Activated CD8-positive, alpha-beta memory T cell treated with anti-CD3 and anti-CD28 coated beads for 1 hour (primary cell): ENCODE results near the gene MPG.
"Not testable (repeated sequence)": the region's sequence is repeated elsewhere in the genome, so short reads cannot be mapped to it uniquely, and the experiment has no call there.

Experiments used
- DNase-seq, 2 donors: peaks; one replicate each; pipeline ENCODE4 v3.0.0-alpha.2; 2020; ENCODE audit warnings: low read depth in 1 of 2; ENCODE audit errors: extremely low read depth in 1 of 2

Gene MPG, protein sequence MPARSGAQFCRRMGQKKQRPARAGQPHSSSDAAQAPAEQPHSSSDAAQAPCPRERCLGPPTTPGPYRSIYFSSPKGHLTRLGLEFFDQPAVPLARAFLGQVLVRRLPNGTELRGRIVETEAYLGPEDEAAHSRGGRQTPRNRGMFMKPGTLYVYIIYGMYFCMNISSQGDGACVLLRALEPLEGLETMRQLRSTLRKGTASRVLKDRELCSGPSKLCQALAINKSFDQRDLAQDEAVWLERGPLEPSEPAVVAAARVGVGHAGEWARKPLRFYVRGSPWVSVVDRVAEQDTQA

DNA sequence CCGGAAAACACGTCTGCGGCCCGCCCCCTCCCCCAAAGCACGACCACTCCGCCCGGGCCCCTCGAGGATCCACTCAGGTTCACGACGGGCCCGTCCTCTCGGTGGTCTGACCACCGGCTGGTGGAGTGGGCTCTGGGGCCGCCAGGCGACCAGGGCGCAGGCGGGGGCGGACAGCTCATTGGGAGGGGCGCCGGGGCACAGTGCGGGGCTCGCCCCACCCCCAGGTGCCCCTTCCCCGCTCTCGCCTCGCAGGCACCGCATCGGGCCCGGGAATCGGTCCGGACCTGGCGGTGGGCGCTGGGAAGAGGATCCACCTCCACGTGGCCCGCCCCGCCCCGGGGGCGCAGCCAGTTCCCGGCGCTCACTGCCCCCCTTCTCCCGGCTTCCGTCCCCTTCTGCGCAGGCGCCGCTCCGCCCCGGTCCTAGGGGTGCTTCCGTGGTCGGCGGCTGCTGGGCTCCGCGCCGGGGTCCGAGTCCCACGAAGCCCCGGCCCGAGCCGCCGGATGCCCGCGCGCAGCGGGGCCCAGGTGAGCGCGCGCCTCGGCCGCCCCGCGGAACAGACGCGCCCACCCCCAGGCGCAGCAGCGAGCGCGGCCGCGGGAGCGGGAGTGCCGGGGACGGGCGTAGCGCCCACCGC lies at the start of gene MPG:
MPG (plus strand) TSS at position 419 of the 637 bp plus-strand sequence; CDS start at position 504, 85 bp downstream.
- peak; percentile 32 to 72 for DNase-seq

DNA sequence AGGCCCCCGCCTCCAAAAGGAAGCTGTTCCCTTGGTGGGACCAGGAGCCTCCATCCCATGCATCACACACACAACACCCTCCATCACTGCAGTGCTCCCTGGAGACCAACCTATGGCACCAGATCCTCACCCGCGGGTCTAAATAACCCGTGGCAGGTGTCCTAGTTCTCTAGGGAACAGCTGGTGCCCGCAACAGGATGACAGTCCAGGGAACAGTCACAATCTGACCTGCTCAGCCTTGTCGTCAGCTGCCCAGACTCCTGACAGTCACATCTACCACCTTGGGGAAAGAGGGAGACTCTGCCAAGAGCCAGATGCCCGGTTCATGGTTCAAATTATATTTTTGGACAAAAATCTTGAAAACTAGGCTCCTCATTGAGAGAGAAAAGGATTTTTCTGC lies 47.4 kb upstream of the MPG start:
- not testable (repeated sequence) for DNase-seq

DNA sequence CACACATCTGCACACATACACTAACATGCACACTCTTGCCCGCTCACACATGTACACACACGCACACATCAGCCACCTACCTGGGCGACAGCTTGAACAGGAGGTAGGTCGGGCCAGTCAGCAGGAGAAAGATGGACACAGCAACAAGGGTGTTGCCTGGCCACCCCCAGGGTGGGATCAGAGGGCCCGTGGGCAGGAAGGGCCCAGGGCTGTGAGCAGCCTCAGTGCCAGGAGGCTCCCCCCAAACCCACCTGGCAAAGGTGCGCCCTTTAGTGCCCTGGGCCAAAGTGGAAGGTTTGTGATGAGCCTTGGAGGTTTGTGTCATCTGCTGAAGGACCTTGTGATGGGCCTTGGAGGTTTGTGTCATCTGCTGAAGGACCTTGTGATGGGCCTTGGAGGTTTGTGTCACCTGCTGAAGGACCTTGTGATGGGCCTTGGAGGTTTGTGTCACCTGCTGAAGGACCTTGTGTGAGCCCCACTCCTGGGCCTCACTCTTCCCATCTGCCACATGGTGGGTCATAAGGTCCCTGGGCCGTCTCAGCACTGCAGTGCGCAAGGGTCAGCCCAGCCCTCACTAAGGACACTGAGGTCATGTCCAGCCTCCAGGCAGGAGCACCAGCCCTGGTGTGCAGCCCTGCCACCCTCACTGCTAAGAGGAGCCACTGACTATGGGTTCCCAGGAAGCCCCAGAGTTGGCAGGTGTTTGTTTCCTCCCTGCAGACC lies 44.7 kb upstream of the MPG start:
- DNase-seq = not testable (repeated sequence)

DNA sequence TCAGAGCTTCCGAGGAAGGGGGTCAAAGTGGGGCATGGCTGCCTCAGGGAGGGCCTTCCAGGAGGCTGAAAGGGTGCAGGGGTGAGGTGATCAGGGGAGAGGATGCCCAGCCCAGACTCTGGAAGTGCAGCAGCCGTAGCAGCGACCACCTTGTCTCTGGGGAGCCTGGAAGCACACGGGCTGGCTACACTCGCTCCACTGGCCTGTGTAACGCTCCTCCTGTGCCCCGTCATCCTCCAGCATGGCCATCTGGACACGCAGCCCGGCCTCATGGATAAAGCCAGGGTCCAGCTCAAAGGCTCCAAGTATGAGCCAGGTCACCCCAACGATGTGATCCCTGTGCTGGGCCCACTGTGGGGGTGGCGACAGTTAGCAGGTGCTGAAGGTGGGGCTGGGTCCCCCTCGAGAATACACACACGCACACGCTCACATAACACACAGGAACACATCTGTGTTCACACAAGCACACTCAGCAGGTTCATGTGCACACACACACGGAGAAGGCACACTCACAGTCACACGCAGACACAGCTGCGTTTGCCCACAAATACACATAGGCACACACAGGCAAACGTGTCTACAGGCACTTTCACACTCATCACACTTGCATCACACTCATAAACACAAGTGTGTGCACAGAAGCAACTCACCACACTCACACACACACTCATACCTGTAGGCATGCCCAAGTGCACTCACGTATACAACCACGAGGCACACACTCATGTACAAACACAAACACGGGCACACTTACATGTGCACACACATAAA lies 44.0 kb upstream of the MPG start:
- no peak for DNase-seq

DNA sequence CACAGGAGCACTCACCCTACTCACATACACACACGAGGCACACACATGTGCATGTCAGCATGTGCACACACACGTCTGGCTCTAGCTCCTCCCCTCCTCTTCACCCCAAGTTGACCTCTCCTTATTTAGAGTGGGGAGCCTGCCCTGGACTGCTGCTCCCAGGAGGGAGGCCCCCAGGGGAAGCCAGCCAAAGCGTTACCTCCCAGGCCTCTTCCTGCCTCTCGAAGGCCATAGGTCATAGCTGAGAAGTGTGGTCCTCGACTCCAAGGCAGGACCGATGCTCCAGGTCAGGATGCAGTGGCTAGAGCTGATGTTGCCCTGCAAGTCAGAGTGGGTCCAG lies 43.4 kb upstream of the MPG start:
- DNase-seq = no peak

DNA sequence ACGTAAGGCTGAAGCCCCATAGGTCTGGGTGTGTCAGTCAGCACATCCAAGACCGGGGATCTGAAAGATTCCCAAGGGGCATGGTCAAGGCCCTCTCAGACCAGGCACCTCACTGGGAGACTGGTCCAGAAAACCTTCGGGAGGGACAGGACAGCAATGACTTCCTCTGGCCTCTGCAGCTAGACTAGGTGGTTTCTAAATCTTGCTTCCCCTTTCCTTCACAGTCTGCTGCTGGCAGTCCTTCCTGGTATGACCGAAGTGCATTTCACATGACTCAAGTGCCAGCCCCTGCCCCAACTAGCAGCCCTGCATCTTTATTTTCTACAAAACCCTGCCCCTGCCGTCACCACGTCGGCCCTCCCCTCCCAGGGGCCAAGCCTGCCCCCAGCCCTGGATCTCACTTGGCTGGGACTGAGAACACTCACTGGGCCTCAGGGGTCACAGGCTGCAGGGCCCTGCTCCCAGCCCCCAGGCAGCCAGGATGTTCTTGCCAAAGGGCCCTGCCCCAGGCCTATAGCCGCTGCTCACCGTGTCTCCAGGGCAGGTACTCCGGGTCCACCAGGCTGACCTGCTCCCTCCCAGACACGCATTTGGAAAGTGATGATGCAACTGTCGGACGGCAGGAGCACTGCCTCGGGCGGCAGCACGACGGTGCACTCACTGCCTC lies 42.9 kb upstream of the MPG start:
- DNase-seq = no peak

DNA sequence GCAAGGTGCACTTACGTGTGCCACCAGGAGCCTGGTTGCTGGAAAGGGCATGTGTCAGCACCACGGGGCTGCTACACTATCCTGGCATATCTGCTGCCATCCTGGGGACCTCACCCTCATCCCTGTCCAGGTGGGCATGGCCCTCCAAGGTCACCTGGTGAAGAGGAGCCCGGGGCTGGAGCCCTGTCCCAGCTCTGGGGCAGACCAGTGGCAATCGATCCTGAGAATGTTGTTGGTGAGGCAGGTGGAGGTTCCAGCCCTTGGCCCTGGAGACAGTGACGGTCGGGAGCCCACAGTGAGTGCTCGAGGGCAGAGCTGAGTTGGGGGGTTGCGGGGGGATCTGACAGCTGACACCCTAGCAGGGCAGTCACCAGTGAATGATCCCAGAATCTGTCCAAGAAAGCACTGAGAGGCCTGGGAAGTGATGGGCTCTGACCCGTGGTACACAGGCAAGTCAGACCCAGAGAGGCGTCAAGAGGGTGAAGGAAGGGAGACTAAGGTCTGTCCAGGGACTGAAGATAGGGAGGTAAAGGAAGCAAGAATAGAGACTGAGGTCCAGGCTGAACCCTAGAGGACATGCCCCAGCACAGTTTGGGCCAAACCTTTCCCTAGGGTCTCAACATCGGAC lies 42.2 kb upstream of the MPG start:
- no peak for DNase-seq

DNA sequence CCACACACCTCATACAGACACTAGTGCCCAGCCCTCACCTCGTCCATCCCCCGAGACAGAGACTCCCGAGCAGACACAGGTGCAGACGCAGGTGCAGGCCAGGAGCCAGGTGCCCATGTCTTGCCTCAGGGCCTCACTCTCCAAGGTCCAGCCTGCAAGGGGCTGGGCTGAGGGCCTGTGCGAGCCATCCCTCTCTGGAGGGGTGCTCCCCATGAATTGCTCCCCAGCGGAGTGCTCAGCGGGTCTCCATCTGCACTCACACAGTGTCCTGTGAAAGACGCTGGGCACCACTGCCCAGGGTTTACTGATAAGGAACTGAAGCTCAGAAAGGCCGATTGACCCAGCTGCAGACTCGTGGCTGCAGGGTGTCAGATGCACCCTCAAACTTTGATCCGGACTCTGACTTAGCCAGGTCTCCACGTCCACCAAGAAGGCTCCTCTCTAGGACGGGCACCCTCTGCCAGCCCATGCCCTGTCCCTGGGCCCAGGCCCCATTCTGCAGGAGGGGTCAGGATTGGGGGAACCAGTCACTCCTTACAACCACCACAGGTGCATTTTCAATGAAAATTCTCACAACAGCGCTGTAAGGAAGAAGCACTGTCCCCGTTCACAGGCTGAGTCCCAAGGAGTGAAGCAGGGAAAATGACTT lies 41.6 kb upstream of the MPG start:
- no peak for DNase-seq

DNA sequence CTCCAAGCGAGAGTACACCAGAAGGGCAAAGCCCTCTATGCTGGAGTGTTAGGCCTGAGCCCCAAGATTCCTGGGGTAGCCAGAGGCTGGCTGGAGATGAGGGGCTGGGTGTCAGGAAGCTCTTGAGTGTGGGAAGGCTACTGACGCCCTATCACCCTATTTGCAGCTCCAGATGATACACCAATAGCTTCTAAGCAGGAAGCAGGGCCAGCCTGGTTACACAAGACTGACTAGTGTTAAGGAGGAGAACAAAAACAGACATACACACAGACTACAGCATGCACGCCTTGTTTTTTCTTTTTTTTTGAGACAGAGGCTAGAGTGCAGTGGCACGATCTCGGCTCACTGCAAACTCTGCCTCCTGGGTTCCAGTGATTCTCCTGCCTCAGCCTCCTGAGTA lies 40.5 kb upstream of the MPG start:
- DNase-seq = no peak

DNA sequence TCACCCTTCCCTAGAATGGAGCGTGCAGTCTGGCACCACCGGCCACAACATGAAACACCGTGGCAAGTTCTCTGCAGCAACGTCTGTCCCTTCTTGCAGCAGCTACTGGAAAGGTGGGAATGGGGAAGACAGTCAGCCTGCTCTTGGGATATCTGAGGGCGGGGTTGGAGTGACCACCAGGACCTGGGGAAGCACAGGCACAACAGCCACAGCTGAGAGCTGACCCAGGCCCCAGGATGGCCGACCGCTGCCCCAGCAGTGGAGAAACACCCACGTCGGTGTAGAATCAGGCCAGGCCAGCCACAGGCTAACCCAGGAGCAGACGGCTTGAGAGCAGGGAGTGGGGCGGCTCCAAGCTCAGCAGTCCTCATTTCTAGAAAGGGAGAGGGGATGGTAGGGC lies 39.8 kb upstream of the MPG start:
- DNase-seq = not testable (repeated sequence)

DNA sequence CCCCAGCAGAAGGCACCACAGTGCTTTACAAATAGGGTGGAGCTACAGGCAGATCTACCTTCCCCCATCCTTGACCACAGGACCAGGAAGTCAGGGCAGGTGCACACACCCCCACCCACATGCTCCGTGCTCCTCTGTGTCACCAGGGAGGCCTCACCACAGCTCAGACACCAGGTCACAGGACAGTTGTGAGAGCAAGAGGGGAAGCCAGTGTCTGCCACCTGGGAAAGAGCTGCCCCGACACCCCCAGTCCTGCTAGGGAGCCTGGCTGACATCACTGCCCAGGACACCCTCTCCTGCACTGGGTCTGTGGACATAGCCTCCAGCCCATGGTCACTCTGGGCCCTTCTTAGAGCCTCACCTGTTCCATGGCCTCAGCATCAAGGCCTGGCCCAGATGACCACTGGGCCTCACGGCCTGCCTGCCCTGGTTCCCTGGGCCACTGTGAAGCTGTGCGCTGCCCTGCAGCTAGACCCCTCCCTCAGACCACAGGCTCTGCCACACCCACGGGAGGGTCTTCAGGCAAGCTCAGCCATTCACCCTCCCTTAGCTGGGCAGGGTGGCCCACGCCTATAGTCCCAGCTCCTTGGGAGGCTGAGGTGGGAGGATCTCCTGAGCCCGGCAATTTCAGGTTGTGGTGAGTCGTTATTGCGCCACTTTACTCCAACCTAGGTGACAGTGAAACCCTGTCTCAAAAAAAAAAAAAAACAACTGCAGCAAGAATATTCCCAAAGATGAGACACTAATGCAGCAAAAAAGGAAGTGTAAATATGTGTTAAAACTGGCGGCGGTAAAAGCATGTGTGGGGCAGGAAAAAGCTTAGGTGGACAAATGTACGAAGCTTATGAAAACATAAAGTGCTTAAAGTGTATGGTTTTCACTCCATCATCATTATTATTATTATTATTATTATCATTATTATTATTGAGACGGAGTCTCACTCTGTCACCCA lies 38.8 kb upstream of the MPG start:
- DNase-seq = no peak

DNA sequence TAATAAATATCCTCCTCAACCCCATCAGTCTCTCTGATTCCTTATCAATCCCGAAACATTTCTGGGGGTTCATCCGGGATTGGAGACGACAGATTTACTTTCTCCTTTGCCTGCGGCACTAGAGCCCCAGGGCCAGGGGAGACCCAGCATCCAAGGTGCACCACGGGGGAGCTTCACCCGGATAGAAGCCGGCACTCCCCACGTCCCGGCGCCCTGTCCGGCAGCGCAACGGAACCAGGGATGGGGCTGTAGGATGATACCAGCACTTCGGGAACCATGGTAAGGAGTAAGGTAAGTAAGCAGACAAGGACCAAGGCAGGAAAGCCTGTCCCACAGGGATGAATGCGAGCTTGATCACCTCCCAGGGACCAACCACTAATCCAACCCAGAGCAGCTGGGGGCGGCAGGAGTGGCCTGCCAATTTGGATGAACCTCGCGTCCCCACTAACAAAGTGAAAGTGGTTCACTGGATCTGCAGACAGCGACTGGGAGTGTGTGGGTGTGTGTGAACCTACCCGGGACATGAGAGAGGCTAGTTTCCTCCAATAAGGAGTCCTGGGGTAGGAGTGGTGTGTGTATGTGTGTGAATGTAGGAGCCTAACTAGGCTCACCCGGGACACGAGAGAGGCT lies 36.5 kb upstream of the MPG start:
- no peak for DNase-seq

DNA sequence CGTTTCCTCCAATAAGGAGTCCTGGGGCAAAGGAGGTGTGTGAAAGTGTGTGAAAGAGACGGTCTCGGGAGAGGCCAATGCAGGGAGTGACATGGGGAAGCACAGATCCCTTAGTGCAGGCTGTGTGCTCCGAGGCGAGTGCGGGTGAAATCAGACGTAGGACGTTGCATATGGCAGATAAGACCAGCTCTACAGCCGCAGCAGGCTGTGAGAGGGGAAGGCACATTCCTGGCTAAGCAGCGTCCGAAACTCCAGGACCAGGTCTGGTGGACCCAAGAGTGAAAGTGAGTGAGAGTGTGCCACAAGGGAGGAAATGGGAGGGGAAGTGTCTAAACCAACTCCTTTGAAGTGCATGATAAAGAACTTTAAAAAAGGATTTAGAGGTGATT lies 36.0 kb upstream of the MPG start:
- DNase-seq = no peak

DNA sequence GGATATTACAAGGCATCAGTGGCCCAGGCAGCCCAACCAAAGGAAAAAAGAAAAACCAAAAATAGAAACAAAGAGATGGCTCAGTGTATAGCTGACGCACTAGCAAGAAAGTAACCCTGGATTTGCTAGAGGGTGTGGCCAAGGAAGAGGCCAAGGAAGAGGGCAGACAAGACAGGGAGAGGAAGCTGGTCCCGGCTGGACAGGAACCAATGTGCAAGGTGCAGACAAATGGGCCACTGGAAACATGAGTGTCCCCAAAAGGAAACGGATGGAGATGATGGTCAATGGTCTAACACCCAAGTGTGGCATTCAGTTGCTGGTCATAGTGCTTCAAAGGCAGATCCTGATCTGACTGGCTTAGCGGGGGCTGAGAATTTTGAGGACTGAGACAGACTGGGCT lies 35.3 kb upstream of the MPG start:
- DNase-seq = no peak

DNA sequence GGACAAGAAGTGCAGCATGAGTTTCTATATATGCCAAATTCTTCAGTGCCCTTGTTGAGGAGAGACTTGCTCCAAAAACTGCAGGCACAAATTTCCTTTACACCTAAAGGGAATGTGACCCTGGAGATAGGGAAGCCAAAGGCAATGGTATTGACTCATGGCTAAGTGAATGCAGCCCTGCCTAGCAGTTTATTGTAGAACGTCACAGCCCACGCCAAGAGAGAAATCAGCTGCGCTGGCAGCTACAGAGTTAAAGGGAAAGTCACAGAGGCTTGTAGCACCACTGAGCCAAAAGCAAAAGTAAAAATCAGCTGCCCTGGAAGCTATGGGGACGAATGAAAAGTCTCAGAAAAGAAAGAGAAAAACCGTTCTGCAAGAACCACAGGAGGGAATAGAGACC lies 34.7 kb upstream of the MPG start:
- no peak for DNase-seq

DNA sequence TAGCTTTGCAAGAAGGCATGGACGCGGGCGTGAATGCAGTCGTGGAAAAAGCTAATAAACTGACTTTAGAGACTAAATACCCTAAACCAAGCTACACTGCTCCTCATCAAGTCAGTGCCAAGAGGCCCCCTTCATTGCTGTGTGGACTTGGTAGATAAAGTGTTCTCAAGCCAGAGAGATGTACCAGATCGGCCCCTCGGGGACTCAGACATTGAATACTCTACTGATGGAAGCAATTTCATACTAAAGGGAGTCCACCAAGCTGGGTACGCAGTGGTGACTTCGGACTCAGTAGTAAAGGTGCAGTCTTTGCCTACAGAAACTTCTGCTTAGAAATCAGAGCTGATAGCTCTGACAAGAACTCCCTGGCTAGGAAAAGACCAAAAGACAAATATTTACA lies 33.4 kb upstream of the MPG start:
- DNase-seq = no peak

DNA sequence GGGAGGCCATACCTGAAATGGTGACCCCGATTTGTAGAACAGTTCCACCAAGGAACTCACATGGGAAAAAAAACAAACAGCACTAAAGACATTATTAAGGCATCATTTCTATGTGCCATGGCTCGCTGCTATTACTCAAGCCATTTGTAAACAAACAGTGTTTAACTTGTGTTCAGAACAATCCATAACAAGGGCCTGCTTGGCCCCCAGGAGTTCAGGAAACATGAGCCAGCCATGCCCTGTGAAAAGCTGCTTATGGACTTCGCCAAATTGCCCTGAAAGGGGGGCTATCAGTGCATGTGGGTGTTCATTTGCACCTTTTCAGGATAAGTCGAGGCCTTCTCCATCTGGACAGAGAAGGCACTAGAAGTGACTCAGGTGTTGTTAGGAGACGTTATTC lies 32.6 kb upstream of the MPG start:
- DNase-seq = no peak

DNA sequence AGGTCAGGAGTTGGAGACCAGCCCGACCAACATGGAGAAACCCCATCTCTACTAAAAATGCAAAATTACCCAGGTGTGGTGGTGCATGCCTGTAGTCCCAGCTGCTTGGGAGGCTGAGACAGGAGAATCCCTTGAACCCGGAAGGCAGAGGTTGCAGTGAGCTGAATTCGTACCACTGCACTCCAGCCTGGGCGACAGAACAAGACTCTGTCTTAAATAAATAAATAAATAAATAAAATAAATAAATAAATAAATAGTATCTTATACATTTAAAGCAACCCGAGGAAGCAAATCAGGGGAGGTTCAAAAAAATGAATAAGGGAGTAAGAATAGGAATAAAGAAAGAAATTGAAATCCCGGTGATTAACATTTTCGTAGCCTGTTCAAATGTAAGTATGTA lies 31.5 kb upstream of the MPG start:
- not testable (repeated sequence) for DNase-seq
